ENCODE measurements around the gene LAMA3. TPM values are rescaled to one million over a fixed set of nuclear protein-coding genes. Genes with fewer than 3 reads are reported as not detected.

Gene LAMA3
- total RNA-seq, 1 donor from 2014 or later = 8.4 TPM

GRCh38 chr18:23811176-23811575 is 121.9 kb downstream of the LAMA3 start:
- Histone ChIP-seq H3K36me3 (ENCODE audit: control insufficient read depth in 3 of 3, insufficient read depth in 3 of 3, low read length in 3 of 3) (no peaks in the 10 kb centered on the region), H3K27me3 (ENCODE audit: control insufficient read depth in 3 of 3, insufficient read depth in 3 of 3, low read length in 3 of 3) (no peaks in the 10 kb centered on the region), H3K27ac (ENCODE audit: low read depth, low read length) (no peak overlapping the region), H3K9me3 (ENCODE audit: control insufficient read depth in 3 of 3, low read length in 3 of 3) (no peaks in the 10 kb centered on the region), H3K9ac (ENCODE audit: low read depth in 1 of 3, low read length in 3 of 3) (no peak overlapping the region), H3K4me1 (ENCODE audit: control insufficient read depth in 3 of 3, insufficient read depth in 3 of 3, low read length in 3 of 3) (peaks cover 0 to 3% (median 2%) of the 10 kb centered on the region in 3 donors), H3K4me3 (ENCODE audit: low read length in 3 of 3) (no peak overlapping the region)

GRCh38 chr18:23812546-23813440 is 123.5 kb downstream of the LAMA3 start:
- Histone ChIP-seq H3K9ac (ENCODE audit: low read depth in 1 of 3, low read length in 3 of 3) (no peak overlapping the region), H3K4me3 (ENCODE audit: low read length in 3 of 3) (no peak overlapping the region), H3K27ac (ENCODE audit: low read depth, low read length) (no peak overlapping the region), H3K4me1 (ENCODE audit: control insufficient read depth in 3 of 3, insufficient read depth in 3 of 3, low read length in 3 of 3) (peaks cover 0 to 3% (median 2%) of the 10 kb centered on the region in 3 donors), H3K9me3 (ENCODE audit: control insufficient read depth in 3 of 3, low read length in 3 of 3) (no peaks in the 10 kb centered on the region), H3K36me3 (ENCODE audit: control insufficient read depth in 3 of 3, insufficient read depth in 3 of 3, low read length in 3 of 3) (no peaks in the 10 kb centered on the region), H3K27me3 (ENCODE audit: control insufficient read depth in 3 of 3, insufficient read depth in 3 of 3, low read length in 3 of 3) (no peaks in the 10 kb centered on the region)

GRCh38 chr18:23814991-23815614 is 125.8 kb downstream of the LAMA3 start:
- Histone ChIP-seq H3K4me3 (ENCODE audit: low read length in 3 of 3) (no peak overlapping the region), H3K27me3 (ENCODE audit: control insufficient read depth in 3 of 3, insufficient read depth in 3 of 3, low read length in 3 of 3) (no peaks in the 10 kb centered on the region), H3K27ac (ENCODE audit: low read depth, low read length) (no peak overlapping the region), H3K36me3 (ENCODE audit: control insufficient read depth in 3 of 3, insufficient read depth in 3 of 3, low read length in 3 of 3) (no peaks in the 10 kb centered on the region), H3K4me1 (ENCODE audit: control insufficient read depth in 3 of 3, insufficient read depth in 3 of 3, low read length in 3 of 3) (peaks cover 0 to 3% (median 2%) of the 10 kb centered on the region in 3 donors), H3K9me3 (ENCODE audit: control insufficient read depth in 3 of 3, low read length in 3 of 3) (no peaks in the 10 kb centered on the region), H3K9ac (ENCODE audit: low read depth in 1 of 3, low read length in 3 of 3) (no peak overlapping the region)

GRCh38 chr18:23816021-23816420 is 126.8 kb downstream of the LAMA3 start:
- H3K27ac ChIP-seq (ENCODE audit: low read depth, low read length) = no peak overlapping the region
- peaks cover 0 to 2% (median 0%) of the 10 kb centered on the region in 3 donors for H3K36me3 ChIP-seq (ENCODE audit: control insufficient read depth in 3 of 3, insufficient read depth in 3 of 3, low read length in 3 of 3)
- peaks cover 0 to 3% (median 2%) of the 10 kb centered on the region in 3 donors for H3K4me1 ChIP-seq (ENCODE audit: control insufficient read depth in 3 of 3, insufficient read depth in 3 of 3, low read length in 3 of 3)
- H3K27me3 ChIP-seq (ENCODE audit: control insufficient read depth in 3 of 3, insufficient read depth in 3 of 3, low read length in 3 of 3) = no peaks in the 10 kb centered on the region
- H3K9me3 ChIP-seq (ENCODE audit: control insufficient read depth in 3 of 3, low read length in 3 of 3) = no peaks in the 10 kb centered on the region
- H3K9ac ChIP-seq (ENCODE audit: low read depth in 1 of 3, low read length in 3 of 3) = no peak overlapping the region
- no peak overlapping the region for H3K4me3 ChIP-seq (ENCODE audit: low read length in 3 of 3)

- H3K9ac ChIP-seq (ENCODE audit: low read depth in 1 of 3, low read length in 3 of 3) = no peak overlapping the region
- peaks cover 0 to 3% (median 2%) of the 10 kb centered on the region in 3 donors for H3K4me1 ChIP-seq (ENCODE audit: control insufficient read depth in 3 of 3, insufficient read depth in 3 of 3, low read length in 3 of 3)
- H3K27me3 ChIP-seq (ENCODE audit: control insufficient read depth in 3 of 3, insufficient read depth in 3 of 3, low read length in 3 of 3) = no peaks in the 10 kb centered on the region
- H3K4me3 ChIP-seq (ENCODE audit: low read length in 3 of 3) = no peak overlapping the region
- H3K36me3 ChIP-seq (ENCODE audit: control insufficient read depth in 3 of 3, insufficient read depth in 3 of 3, low read length in 3 of 3) = peaks cover 0 to 2% (median 0%) of the 10 kb centered on the region in 3 donors
- no peaks in the 10 kb centered on the region for H3K9me3 ChIP-seq (ENCODE audit: control insufficient read depth in 3 of 3, low read length in 3 of 3)
- no peak overlapping the region for H3K27ac ChIP-seq (ENCODE audit: low read depth, low read length)
These were observed 127.5 kb downstream of the LAMA3 start for GRCh38 chr18:23816740-23817139.

- Histone ChIP-seq H3K4me3 (ENCODE audit: low read length in 3 of 3) (no peak overlapping the region), H3K9me3 (ENCODE audit: control insufficient read depth in 3 of 3, low read length in 3 of 3) (no peaks in the 10 kb centered on the region)
These were observed 129.7 kb downstream of the LAMA3 start for GRCh38 chr18:23819001-23819400.

GRCh38 chr18:23822590-23823385 is 133.5 kb downstream of the LAMA3 start:
- Histone ChIP-seq H3K9ac (ENCODE audit: low read depth in 1 of 3, low read length in 3 of 3) (no peak overlapping the region), H3K9me3 (ENCODE audit: control insufficient read depth in 3 of 3, low read length in 3 of 3) (no peaks in the 10 kb centered on the region), H3K27ac (ENCODE audit: low read depth, low read length) (no peak overlapping the region), H3K4me1 (ENCODE audit: control insufficient read depth in 3 of 3, insufficient read depth in 3 of 3, low read length in 3 of 3) (peaks cover 9 to 18% (median 15%) of the 10 kb centered on the region in 3 donors), H3K4me3 (ENCODE audit: low read length in 3 of 3) (no peak overlapping the region), H3K27me3 (ENCODE audit: control insufficient read depth in 3 of 3, insufficient read depth in 3 of 3, low read length in 3 of 3) (no peaks in the 10 kb centered on the region), H3K36me3 (ENCODE audit: control insufficient read depth in 3 of 3, insufficient read depth in 3 of 3, low read length in 3 of 3) (peaks cover 0 to 2% (median 0%) of the 10 kb centered on the region in 3 donors)

More at GRCh38 chr18:23819001-23819400, 129.7 kb downstream of the LAMA3 start:
- peaks cover 0 to 3% (median 2%) of the 10 kb centered on the region in 3 donors for H3K4me1 ChIP-seq (ENCODE audit: control insufficient read depth in 3 of 3, insufficient read depth in 3 of 3, low read length in 3 of 3)
- no peak overlapping the region for H3K27ac ChIP-seq (ENCODE audit: low read depth, low read length)
- no peak overlapping the region for H3K9ac ChIP-seq (ENCODE audit: low read depth in 1 of 3, low read length in 3 of 3)
- no peaks in the 10 kb centered on the region for H3K27me3 ChIP-seq (ENCODE audit: control insufficient read depth in 3 of 3, insufficient read depth in 3 of 3, low read length in 3 of 3)
- H3K36me3 ChIP-seq (ENCODE audit: control insufficient read depth in 3 of 3, insufficient read depth in 3 of 3, low read length in 3 of 3) = peaks cover 0 to 2% (median 0%) of the 10 kb centered on the region in 3 donors

GRCh38 chr18:23824240-23824639 is 135.0 kb downstream of the LAMA3 start:
- Histone ChIP-seq H3K4me3 (ENCODE audit: low read length in 3 of 3) (no peak overlapping the region), H3K36me3 (ENCODE audit: control insufficient read depth in 3 of 3, insufficient read depth in 3 of 3, low read length in 3 of 3) (peaks cover 0 to 2% (median 0%) of the 10 kb centered on the region in 3 donors), H3K27me3 (ENCODE audit: control insufficient read depth in 3 of 3, insufficient read depth in 3 of 3, low read length in 3 of 3) (no peaks in the 10 kb centered on the region), H3K27ac (ENCODE audit: low read depth, low read length) (no peak overlapping the region), H3K4me1 (ENCODE audit: control insufficient read depth in 3 of 3, insufficient read depth in 3 of 3, low read length in 3 of 3) (peaks cover 9 to 18% (median 15%) of the 10 kb centered on the region in 3 donors), H3K9me3 (ENCODE audit: control insufficient read depth in 3 of 3, low read length in 3 of 3) (no peaks in the 10 kb centered on the region), H3K9ac (ENCODE audit: low read depth in 1 of 3, low read length in 3 of 3) (no peak overlapping the region)

- Histone ChIP-seq H3K36me3 (ENCODE audit: control insufficient read depth in 3 of 3, insufficient read depth in 3 of 3, low read length in 3 of 3) (peaks cover 0 to 2% (median 0%) of the 10 kb centered on the region in 3 donors), H3K27ac (ENCODE audit: low read depth, low read length) (no peak overlapping the region), H3K9me3 (ENCODE audit: control insufficient read depth in 3 of 3, low read length in 3 of 3) (no peaks in the 10 kb centered on the region), H3K4me3 (ENCODE audit: low read length in 3 of 3) (no peak overlapping the region), H3K27me3 (ENCODE audit: control insufficient read depth in 3 of 3, insufficient read depth in 3 of 3, low read length in 3 of 3) (no peaks in the 10 kb centered on the region), H3K4me1 (ENCODE audit: control insufficient read depth in 3 of 3, insufficient read depth in 3 of 3, low read length in 3 of 3) (peaks cover 9 to 18% (median 15%) of the 10 kb centered on the region in 3 donors), H3K9ac (ENCODE audit: low read depth in 1 of 3, low read length in 3 of 3) (no peak overlapping the region)
These were observed 135.4 kb downstream of the LAMA3 start for GRCh38 chr18:23824669-23825068.

Data from skeletal muscle tissue (tissue), 4 donors.